H54 (cell line): Measurements from ENCODE around the gene RIN1.

Source experiments
- DNase-seq: peaks from one replicate; pipeline ENCODE4 v3.0.0; 2011; ENCODE audit warnings: low spot score, mixed read lengths; ENCODE audit not compliant: insufficient read length
- FAIRE-seq: peaks from 3 replicates; lab custom pipeline; 2011; peaks lifted over from hg19 to GRCh38; lab: Jason Lieb, UNC
- POLR2A ChIP-seq: IDR thresholded peaks from 2 replicates; pipeline ENCODE4 v1.6.1; 2011; ENCODE audit warnings: low read depth, mild to moderate bottlenecking, low read length

RIN1 gene

DNA sequence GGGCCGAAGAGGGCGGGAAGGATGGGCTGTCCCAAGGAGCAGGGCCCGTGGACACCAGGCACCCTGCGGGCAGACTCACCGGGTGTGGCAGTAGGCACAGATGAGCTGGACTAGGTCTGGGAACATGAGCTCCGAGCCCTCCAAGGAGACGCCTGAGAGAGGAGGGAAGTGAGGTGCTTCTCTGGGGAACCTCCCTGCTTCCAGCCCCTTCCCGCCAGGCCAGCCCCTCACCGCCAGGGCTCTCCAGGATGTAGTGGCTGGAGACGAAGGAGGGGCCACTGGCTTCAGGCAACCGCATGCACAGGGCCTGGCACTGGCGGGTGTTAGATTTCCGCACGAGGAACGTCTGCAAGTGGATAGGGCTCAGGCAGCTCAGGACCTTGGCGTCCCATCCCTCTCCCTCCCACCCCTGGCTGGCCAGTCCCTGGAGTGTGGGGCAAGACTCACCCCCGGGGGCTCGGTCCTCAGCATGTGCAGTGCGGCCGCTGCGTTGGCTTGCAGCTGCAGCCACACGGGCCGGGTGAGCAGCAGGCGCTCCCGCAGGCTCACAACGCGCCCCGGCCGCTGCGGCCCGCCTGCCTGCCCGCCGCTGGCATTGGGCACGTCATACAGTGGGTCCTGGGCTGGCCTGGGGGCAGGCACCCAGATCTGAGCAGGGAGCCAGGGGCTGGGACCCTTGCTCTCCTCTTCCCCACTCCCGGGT, 552 bp downstream of the RIN1 start:
- DNase-seq, result peak; percentile 51
- FAIRE-seq, result no peak
- peak; percentile 25 for TF ChIP-seq POLR2A

GRCh38 chr11:66334605-66335442, 1.4 kb downstream of the RIN1 start:
- TF ChIP-seq POLR2A, result no peak
- FAIRE-seq, result no peak
- no peak for DNase-seq

GRCh38 chr11:66333896-66334604, 2.2 kb downstream of the RIN1 start:
- FAIRE-seq (no peak), DNase-seq (no peak)
- TF ChIP-seq POLR2A, result no peak

DNA sequence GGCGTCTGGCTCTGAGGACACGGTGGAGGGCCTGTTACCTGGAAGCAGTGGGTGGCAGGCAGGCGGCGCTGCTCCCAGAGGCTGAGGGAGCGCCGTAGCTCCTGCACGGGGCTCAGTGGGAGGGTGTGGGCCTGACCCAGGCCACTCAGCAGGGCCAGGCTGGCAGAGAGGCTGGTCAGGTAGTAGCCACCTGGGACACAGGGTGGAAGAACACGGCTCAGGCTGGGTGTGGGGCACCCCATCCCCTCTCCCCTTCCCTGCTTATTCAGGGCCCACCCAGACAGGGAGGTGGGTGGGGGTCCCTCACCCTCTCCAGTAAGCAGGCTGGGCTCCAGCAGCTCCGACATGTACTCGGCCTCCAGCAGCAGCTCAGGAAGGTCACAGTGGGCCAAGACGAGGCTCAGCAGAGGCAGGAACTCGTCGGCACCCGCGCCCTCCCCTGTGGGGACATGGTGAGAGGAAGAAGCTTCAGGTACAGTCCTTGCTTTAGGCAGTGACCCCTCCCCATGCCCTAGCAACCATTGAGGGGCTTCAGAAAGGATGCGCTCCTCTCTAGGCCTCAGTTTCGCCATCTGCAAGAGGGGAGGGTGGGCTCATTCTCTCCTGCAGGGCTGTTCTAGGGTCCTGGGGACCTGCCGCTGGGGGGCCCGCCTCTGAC, 2.9 kb downstream of the RIN1 start:
- DNase-seq (no peak), FAIRE-seq (no peak)
- TF ChIP-seq POLR2A, result no peak

GRCh38 chr11:66332371-66333219, 3.6 kb downstream of the RIN1 start:
- DNase-seq, result no peak
- no peak for TF ChIP-seq POLR2A
- no peak for FAIRE-seq

- DNase-seq, result no peak
- no peak for TF ChIP-seq POLR2A
- no peak for FAIRE-seq
Observed at GRCh38 chr11:66331542-66332370, 4.5 kb downstream of the RIN1 start.

DNA sequence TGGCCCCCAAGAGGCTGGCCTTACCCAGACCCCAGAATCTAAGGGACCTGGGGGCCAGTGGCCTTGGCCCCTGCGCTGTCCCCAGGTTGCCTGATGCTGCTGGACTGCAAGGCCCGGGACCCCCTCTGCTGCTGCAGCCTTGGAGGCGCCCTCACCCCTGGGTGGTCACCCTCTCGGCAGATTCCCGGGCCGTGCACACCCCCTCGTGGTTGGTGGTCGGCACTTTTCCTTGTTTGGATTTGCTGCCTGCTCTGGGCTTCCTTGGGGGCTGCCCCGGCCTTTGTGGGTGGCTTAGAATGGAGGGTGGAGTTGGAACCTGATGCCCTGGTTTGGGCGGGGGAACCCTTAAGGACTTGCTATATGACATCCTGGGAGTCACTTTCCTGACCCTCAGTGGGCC, 5.3 kb downstream of the RIN1 start:
- TF ChIP-seq POLR2A, result no peak
- DNase-seq (no peak), FAIRE-seq (no peak)

- FAIRE-seq, result no peak
- no peak for TF ChIP-seq POLR2A
- no peak for DNase-seq
Observed at GRCh38 chr11:66329165-66329673, 7.0 kb downstream of the RIN1 start.

DNA sequence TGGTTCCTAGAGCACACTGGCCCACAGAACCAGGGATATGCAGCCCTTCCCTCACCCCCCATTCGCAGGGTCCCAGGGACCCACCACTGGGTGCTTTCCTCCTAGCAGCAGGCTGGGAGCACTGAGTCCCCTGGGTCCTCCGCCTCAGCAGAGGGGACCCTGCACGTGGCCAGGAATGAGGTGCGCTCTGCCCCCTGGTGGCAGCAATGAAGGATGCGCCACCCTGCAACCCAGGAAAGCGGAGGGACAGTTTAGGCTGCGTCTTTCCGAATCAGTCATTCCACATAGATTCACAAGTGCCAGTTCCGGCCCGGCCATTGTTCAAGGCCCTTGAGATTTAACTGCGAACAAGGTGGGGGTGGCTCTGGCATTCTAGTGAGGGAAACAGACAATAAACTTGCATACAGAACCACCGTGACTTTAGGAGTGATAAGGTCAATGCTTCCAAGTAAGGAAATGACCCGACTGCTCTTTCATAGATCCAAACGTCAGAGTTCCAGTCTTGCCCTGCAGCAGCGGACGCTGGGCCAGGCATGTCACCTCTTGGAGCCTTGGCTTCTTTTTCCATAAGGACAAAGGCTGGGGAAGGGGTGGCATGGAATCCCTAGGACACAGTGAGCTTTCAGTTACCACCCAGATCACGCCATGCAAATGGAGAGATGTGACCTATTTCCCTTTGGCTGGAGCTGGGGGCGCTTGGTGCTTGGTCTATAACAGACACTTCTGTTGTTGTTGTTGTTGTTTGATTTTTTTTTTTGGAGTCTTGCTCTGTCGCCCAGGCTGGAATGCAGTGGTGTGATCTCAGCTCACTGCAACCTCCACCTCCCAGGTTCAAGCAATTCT, 7.7 kb downstream of the RIN1 start:
- FAIRE-seq (no peak), DNase-seq (peak; percentile 72)
- TF ChIP-seq POLR2A, result no peak

DNA sequence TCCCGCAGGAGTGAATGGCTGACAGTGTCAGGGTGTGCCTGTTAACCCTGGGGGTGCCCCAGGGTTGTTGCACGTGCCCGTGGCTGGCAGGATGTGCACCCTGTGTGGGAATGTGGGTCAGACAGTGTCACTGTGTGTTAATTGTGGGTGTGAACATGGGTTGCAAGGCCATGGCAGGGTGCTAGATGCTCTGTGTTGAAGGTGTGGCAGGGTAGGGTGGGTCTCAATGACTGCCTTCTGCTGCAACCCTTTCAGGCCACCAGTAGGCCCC, 8.3 kb downstream of the RIN1 start:
- no peak; the same call in 1 of the 2 replicates for TF ChIP-seq POLR2A
- DNase-seq (no peak), FAIRE-seq (no peak)

- DNase-seq (peak; percentile 82), FAIRE-seq (no peak)
- peak; percentile 30; the same call in 1 of the 2 replicates for TF ChIP-seq POLR2A
Observed at GRCh38 chr11:66327171-66328030, 8.8 kb downstream of the RIN1 start.
